ENCODE data around the gene TNPO3. TPM values are rescaled to one million over a fixed set of nuclear protein-coding genes. Genes with fewer than 3 reads are reported as not detected.

The TNPO3 gene
- polyA plus RNA-seq, 1 of the 3 experiments (the other 2 are of a cell fraction), result 27.8 TPM

DNA sequence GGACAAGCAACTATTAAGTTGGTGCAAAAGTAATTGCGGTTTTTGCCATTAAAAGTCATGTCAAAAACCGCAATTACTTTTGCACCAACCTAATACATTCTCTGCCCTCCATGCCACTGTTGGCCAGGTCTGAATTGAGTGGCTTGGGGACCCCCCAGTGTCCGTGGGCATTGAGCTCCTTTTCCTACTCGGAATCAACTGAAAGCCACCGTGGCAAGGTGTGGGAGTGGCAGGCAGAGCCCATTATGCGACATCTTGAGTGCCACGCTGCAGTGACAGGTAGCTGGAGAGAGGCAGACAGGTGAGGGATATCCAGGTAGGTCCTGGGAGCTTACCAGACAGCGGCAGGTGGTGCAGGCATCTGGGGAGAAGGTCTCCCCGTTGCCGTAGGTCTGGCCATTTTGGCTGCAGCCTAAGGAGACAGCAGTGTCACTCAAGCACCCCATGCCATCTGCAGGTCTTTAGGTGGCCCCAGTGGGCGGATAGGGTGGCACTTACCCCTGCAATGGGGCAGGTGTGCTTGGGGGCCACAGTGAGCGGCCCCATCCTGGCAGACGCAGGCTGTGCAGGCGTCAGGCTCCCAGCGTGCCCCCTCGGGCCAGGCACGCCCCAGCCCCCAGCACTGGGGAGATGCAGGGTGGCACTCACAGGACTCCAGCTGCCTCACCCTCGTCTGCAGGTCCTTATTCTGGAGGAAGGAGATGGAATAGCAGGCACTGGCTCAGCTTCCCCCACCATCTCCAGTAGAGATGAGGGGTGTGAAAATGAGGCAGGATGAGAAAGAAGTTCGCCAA lies 147.9 kb downstream of the TNPO3 start:
- POLR2A ChIA-PET, result no interaction called here
- H3K27me3 ChIP-seq (ENCODE audit: insufficient read depth), result peaks cover 8% of the 10 kb centered on the region; the same call in 1 of the 2 replicates

More for the DNA sequence above, 147.9 kb downstream of the TNPO3 start:
- H3K79me2 ChIP-seq (ENCODE audit: insufficient read depth), result no peaks in the 10 kb centered on the region
- WGBS (ENCODE audit: low lambda C conversion rate), result 59% methylated on average over 17 of the region's 19 CpGs
- H3F3A ChIP-seq (replicated peaks; ENCODE audit: insufficient read depth), result no peaks in the 10 kb centered on the region
- no peak overlapping the region for H3K4me2 ChIP-seq
- H3K27ac ChIP-seq (ENCODE audit: low read depth in 2 of 2, low read length in 1 of 2), result no peak overlapping the region
- H3K9me2 ChIP-seq, result no peaks in the 10 kb centered on the region
- H3K4me1 ChIP-seq (ENCODE audit: control insufficient read depth in 1 of 2, insufficient read depth in 2 of 2, low read depth in 1 of 2, low read length in 1 of 2), result peaks cover 0 to 9% of the 10 kb centered on the region in 2 experiments; a peak in 1 of 4 replicates
- TF ChIP-seq POLR2AphosphoS5 (IDR thresholded peaks at IDR 0.05; ENCODE audit: low read depth, low read length) (no peak), TEAD4 (IDR thresholded peaks at IDR 0.05; ENCODE audit: borderline replicate concordance, insufficient read depth) (no peak), GABPA (IDR thresholded peaks at IDR 0.05; ENCODE audit: low read depth) (no peak), CHD2 (IDR thresholded peaks at IDR 0.05; ENCODE audit: low read length, partially characterized antibody) (no peak), TCF12 (IDR thresholded peaks at IDR 0.05) (no peak), FOXM1 (IDR thresholded peaks at IDR 0.05; ENCODE audit: low read depth) (no peak), RFX5 (IDR thresholded peaks at IDR 0.05; ENCODE audit: low read length) (no peak), TAF1 (IDR thresholded peaks at IDR 0.05; ENCODE audit: borderline replicate concordance, low read depth, low read length) (no peak), EZH2phosphoT487 (IDR thresholded peaks at IDR 0.05; ENCODE audit: borderline replicate concordance, low read depth) (no peak), NFIC (IDR thresholded peaks at IDR 0.05; ENCODE audit: borderline replicate concordance) (no peak), RAD21 (IDR thresholded peaks at IDR 0.05; ENCODE audit: low read length) (no peak), SIN3A (IDR thresholded peaks at IDR 0.05; ENCODE audit: borderline replicate concordance, low read depth, low read length) (no peak), EP300 (IDR thresholded peaks at IDR 0.05; ENCODE audit: borderline replicate concordance in 1 of 2, low read depth in 1 of 2, low read length in 1 of 2) (no peak), MEF2A (IDR thresholded peaks at IDR 0.05; ENCODE audit: borderline replicate concordance, low read depth) (no peak)
- TF ChIP-seq, protein P1, sequence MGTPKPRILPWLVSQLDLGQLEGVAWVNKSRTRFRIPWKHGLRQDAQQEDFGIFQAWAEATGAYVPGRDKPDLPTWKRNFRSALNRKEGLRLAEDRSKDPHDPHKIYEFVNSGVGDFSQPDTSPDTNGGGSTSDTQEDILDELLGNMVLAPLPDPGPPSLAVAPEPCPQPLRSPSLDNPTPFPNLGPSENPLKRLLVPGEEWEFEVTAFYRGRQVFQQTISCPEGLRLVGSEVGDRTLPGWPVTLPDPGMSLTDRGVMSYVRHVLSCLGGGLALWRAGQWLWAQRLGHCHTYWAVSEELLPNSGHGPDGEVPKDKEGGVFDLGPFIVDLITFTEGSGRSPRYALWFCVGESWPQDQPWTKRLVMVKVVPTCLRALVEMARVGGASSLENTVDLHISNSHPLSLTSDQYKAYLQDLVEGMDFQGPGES (IDR thresholded peaks at IDR 0.05; ENCODE audit: low read depth, low read length), result no peak
- TF ChIP-seq, protein P2, sequence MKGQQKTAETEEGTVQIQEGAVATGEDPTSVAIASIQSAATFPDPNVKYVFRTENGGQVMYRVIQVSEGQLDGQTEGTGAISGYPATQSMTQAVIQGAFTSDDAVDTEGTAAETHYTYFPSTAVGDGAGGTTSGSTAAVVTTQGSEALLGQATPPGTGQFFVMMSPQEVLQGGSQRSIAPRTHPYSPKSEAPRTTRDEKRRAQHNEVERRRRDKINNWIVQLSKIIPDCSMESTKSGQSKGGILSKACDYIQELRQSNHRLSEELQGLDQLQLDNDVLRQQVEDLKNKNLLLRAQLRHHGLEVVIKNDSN (IDR thresholded peaks at IDR 0.05; ENCODE audit: borderline replicate concordance, low read depth), result no peak
- TF ChIP-seq, protein P3, sequence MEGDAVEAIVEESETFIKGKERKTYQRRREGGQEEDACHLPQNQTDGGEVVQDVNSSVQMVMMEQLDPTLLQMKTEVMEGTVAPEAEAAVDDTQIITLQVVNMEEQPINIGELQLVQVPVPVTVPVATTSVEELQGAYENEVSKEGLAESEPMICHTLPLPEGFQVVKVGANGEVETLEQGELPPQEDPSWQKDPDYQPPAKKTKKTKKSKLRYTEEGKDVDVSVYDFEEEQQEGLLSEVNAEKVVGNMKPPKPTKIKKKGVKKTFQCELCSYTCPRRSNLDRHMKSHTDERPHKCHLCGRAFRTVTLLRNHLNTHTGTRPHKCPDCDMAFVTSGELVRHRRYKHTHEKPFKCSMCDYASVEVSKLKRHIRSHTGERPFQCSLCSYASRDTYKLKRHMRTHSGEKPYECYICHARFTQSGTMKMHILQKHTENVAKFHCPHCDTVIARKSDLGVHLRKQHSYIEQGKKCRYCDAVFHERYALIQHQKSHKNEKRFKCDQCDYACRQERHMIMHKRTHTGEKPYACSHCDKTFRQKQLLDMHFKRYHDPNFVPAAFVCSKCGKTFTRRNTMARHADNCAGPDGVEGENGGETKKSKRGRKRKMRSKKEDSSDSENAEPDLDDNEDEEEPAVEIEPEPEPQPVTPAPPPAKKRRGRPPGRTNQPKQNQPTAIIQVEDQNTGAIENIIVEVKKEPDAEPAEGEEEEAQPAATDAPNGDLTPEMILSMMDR (IDR thresholded peaks at IDR 0.05), result no peak
- TF ChIP-seq, protein P4, sequence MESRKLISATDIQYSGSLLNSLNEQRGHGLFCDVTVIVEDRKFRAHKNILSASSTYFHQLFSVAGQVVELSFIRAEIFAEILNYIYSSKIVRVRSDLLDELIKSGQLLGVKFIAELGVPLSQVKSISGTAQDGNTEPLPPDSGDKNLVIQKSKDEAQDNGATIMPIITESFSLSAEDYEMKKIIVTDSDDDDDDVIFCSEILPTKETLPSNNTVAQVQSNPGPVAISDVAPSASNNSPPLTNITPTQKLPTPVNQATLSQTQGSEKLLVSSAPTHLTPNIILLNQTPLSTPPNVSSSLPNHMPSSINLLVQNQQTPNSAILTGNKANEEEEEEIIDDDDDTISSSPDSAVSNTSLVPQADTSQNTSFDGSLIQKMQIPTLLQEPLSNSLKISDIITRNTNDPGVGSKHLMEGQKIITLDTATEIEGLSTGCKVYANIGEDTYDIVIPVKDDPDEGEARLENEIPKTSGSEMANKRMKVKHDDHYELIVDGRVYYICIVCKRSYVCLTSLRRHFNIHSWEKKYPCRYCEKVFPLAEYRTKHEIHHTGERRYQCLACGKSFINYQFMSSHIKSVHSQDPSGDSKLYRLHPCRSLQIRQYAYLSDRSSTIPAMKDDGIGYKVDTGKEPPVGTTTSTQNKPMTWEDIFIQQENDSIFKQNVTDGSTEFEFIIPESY (IDR thresholded peaks at IDR 0.05; ENCODE audit: borderline replicate concordance, low read depth), result no peak
- H4K20me1 ChIP-seq (ENCODE audit: insufficient read depth), result no peaks in the 10 kb centered on the region
- no peaks in the 10 kb centered on the region for H3K36me3 ChIP-seq (replicated peaks in 1 of 2; ENCODE audit: control insufficient read depth in 1 of 2, insufficient read depth in 2 of 2, low read length in 1 of 2)
- CTCF ChIA-PET, result interaction anchor here (0.9 to 6.2 kb wide), 8 partner anchors 13 to 257 kb away, joined by 3 to 69 read pairs (median 3); no protein-coding TSS in a partner anchor
- no peak overlapping the region for H3K4me3 ChIP-seq (ENCODE audit: low read depth in 2 of 2, low read length in 1 of 2)
- H3K9me3 ChIP-seq, result no peaks in the 10 kb centered on the region
- H3K9ac ChIP-seq, result no peak overlapping the region
- no peak overlapping the region for H2AFZ ChIP-seq (ENCODE audit: low read depth)
- DNase-seq, result peak; percentile 30

Measured in SK-N-SH (cell line).